ENCODE results near the gene AP1S2. TPM values are rescaled to one million over a fixed set of nuclear protein-coding genes. Genes with fewer than 3 reads are reported as not detected.

AP1S2 gene
- total RNA-seq, 1 experiment from 2014 or later: 19.9 TPM

DNA sequence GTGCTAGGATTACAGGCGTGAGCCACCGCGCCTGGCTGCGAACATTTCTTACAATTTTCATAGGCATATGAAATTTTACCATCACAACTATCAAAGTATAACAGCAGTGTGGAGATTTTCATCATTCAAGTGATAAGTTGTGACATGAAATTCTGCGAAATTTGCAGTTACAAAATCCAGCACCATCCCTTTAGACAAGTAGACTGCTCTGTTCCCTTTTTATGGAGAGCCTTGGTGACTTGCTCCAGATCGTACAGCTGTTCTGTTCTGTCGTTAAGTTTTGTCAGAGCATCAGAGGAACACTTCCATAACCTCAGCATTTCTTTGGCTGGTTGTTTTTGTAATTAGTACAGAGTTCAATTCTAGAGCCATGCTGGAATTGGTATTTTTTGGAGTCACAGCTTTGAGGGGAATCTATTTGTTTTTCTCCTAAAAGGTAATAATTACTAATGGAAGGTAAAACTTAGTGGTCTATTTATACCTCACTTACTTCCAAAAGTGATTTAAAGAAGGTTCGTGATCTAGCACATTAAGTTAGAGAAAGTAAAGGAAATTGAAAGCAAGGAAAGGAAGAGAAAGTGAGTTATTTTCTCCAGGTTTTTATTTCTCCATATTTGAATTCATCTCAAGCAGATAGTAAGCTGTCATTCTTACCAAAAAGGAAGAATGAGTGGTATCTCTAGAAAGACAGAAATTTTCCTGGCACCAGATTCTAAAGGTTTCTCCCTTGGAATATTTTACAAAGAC lies 42.2 kb downstream of the AP1S2 start:
- H3K79me2 ChIP-seq (ENCODE audit: insufficient read depth, low read length): no peaks in the 10 kb centered on the region
- no peak overlapping the region for H3K9ac ChIP-seq (ENCODE audit: low read length)
- no peak overlapping the region for H3K4me3 ChIP-seq (replicated peaks in 1 of 2; ENCODE audit: low read depth in 1 of 2, low read length in 2 of 2)
- DNase-seq (ENCODE audit: low read depth, low spot score) (no peak), ATAC-seq (no peak)
- H3K9me3 ChIP-seq (ENCODE audit: control insufficient read depth in 1 of 2, insufficient read depth in 1 of 2, low read depth in 1 of 2, low read length in 2 of 2): no peaks in the 10 kb centered on the region
- POLR2A ChIA-PET: no interaction called here
- no peak overlapping the region for H3K4me2 ChIP-seq (ENCODE audit: low read length)
- RAD21 ChIA-PET (ENCODE audit: low non-redundant PET in 1 of 2, low total read pairs in 2 of 2, uncharacterized antibody in 2 of 2, unreplicated experiment in 2 of 2): no interaction called here
- H3K27ac ChIP-seq (ENCODE audit: low read depth, low read length): no peak overlapping the region
- no TSS peak for BruUV-seq (replicated peaks)
- no peaks in the 10 kb centered on the region for H3K9me2 ChIP-seq (ENCODE audit: insufficient read depth)
- CTCF ChIA-PET: no interaction called here
- no peaks in the 10 kb centered on the region for H3K4me1 ChIP-seq (ENCODE audit: control insufficient read depth in 1 of 2, insufficient read depth in 2 of 2, low read length in 2 of 2)
- H2AFZ ChIP-seq (ENCODE audit: low read depth, low read length, poor library complexity, severe bottlenecking): no peak overlapping the region
- TF ChIP-seq EZH2phosphoT487 (IDR thresholded peaks at IDR 0.05; ENCODE audit: borderline replicate concordance) (no peak), SP1 (IDR thresholded peaks at IDR 0.05; ENCODE audit: low read depth) (no peak), ELF1 (IDR thresholded peaks at IDR 0.05; ENCODE audit: borderline replicate concordance, low read depth) (no peak)
- TF ChIP-seq, protein P1, sequence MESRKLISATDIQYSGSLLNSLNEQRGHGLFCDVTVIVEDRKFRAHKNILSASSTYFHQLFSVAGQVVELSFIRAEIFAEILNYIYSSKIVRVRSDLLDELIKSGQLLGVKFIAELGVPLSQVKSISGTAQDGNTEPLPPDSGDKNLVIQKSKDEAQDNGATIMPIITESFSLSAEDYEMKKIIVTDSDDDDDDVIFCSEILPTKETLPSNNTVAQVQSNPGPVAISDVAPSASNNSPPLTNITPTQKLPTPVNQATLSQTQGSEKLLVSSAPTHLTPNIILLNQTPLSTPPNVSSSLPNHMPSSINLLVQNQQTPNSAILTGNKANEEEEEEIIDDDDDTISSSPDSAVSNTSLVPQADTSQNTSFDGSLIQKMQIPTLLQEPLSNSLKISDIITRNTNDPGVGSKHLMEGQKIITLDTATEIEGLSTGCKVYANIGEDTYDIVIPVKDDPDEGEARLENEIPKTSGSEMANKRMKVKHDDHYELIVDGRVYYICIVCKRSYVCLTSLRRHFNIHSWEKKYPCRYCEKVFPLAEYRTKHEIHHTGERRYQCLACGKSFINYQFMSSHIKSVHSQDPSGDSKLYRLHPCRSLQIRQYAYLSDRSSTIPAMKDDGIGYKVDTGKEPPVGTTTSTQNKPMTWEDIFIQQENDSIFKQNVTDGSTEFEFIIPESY (IDR thresholded peaks at IDR 0.05; ENCODE audit: extremely low read depth, insufficient replicate concordance, low read length): no peak
- no peaks in the 10 kb centered on the region for H3K36me3 ChIP-seq (ENCODE audit: control insufficient read depth in 1 of 2, insufficient read depth in 2 of 2, low read length in 2 of 2)
- H4K20me1 ChIP-seq (ENCODE audit: insufficient read depth): no peaks in the 10 kb centered on the region
- intact Hi-C loops (cut with micrococcal nuclease): no loop called here
- H3K27me3 ChIP-seq (ENCODE audit: insufficient read depth, low read length): no peaks in the 10 kb centered on the region

- ChIA-PET POLR2A (no interaction called here), RAD21 (ENCODE audit: low non-redundant PET in 1 of 2, low total read pairs in 2 of 2, uncharacterized antibody in 2 of 2, unreplicated experiment in 2 of 2) (no interaction called here), CTCF (no interaction called here)
- no peaks in the 10 kb centered on the region for H4K20me1 ChIP-seq (ENCODE audit: insufficient read depth)
- H2AFZ ChIP-seq (ENCODE audit: low read depth, low read length, poor library complexity, severe bottlenecking): no peak overlapping the region
- no peak overlapping the region for H3K9ac ChIP-seq (ENCODE audit: low read length)
- H3K9me3 ChIP-seq (ENCODE audit: control insufficient read depth in 1 of 2, insufficient read depth in 1 of 2, low read depth in 1 of 2, low read length in 2 of 2): no peaks in the 10 kb centered on the region
- H3K4me2 ChIP-seq (ENCODE audit: low read length): no peak overlapping the region
- no TSS peak for BruUV-seq (replicated peaks)
- no peaks in the 10 kb centered on the region for H3K27me3 ChIP-seq (ENCODE audit: insufficient read depth, low read length)
- no peaks in the 10 kb centered on the region for H3K9me2 ChIP-seq (ENCODE audit: insufficient read depth)
- no peak overlapping the region for H3K4me3 ChIP-seq (replicated peaks in 1 of 2; ENCODE audit: low read depth in 1 of 2, low read length in 2 of 2)
- intact Hi-C loops (cut with micrococcal nuclease): no loop called here
- no peak for ATAC-seq
- H3K79me2 ChIP-seq (ENCODE audit: insufficient read depth, low read length): no peaks in the 10 kb centered on the region
- DNase-seq (ENCODE audit: low read depth, low spot score): no peak
- TF ChIP-seq, protein P2, sequence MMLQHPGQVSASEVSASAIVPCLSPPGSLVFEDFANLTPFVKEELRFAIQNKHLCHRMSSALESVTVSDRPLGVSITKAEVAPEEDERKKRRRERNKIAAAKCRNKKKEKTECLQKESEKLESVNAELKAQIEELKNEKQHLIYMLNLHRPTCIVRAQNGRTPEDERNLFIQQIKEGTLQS (IDR thresholded peaks at IDR 0.05): no peak
- TF ChIP-seq TCF7L2 (IDR thresholded peaks at IDR 0.05; ENCODE audit: borderline replicate concordance, extremely low read depth, insufficient read depth, insufficient read length): no peak
- TF ChIP-seq SRF (IDR thresholded peaks at IDR 0.05; ENCODE audit: low read depth): no peak
- TF ChIP-seq FOSL1 (IDR thresholded peaks at IDR 0.05; ENCODE audit: low read depth): no peak
- no peaks in the 10 kb centered on the region for H3K4me1 ChIP-seq (ENCODE audit: control insufficient read depth in 1 of 2, insufficient read depth in 2 of 2, low read length in 2 of 2)
- no peak overlapping the region for H3K27ac ChIP-seq (ENCODE audit: low read depth, low read length)
- H3K36me3 ChIP-seq (ENCODE audit: control insufficient read depth in 1 of 2, insufficient read depth in 2 of 2, low read length in 2 of 2): no peaks in the 10 kb centered on the region
These were observed 46.4 kb downstream of the AP1S2 start for GRCh38 chrX:15808254-15808653.

All from HCT116 (cell line).